Natural killer cell (primary cell): ENCODE results near the gene GADL1. TPM values are rescaled to one million over a fixed set of nuclear protein-coding genes. Genes with fewer than 3 reads are reported as not detected.

Experiments used
- ATAC-seq, 3 donors: fragments of 150-1000 bp in 2 of 3; fragments of 200-7000 bp in 1 of 3; cut with Tn5 transposase; 1 replicate in 1 of 3; 2 replicates in 2 of 3; pipeline ENCODE4 v1.10.0; 2021; ENCODE audit warnings: mild to moderate bottlenecking in 2 of 3, moderate library complexity in 2 of 3
- DNase-seq, 2 donors: peaks; one replicate each; pipeline versions ENCODE4 v3.0.0 to v3.0.0-alpha.2; 2013 to 2021; ENCODE audit warnings: mixed read lengths in 1 of 2
- H3K27ac ChIP-seq: one replicate; pipeline ENCODE4 v1.5.1; 2013; ENCODE audit warnings: mild to moderate bottlenecking, low read length
- H3K27me3 ChIP-seq: one replicate; pipeline ENCODE4 v1.6.1; 2013; ENCODE audit warnings: low read length; ENCODE audit not compliant: control insufficient read depth, insufficient read depth
- H3K36me3 ChIP-seq: one replicate; pipeline ENCODE4 v1.6.1; 2013; ENCODE audit warnings: low read length; ENCODE audit not compliant: control insufficient read depth, insufficient read depth
- H3K4me1 ChIP-seq: one replicate; pipeline ENCODE4 v1.6.1; 2013; ENCODE audit warnings: low read length; ENCODE audit not compliant: control insufficient read depth, insufficient read depth
- H3K4me3 ChIP-seq: one replicate; pipeline ENCODE4 v1.5.1; 2013; ENCODE audit warnings: low read length
- H3K9me3 ChIP-seq: one replicate; pipeline ENCODE4 v1.6.1; 2013; ENCODE audit warnings: low read length; ENCODE audit not compliant: control insufficient read depth, insufficient read depth
- H3K27ac Mint-ChIP-seq, 2 donors: one replicate each; pipeline ENCODE4 v1.8.0; 2022; ENCODE audit warnings: mild to moderate bottlenecking in 2 of 2, mixed read lengths in 2 of 2, moderate library complexity in 1 of 2
- H3K27me3 Mint-ChIP-seq, 2 donors: one replicate each; pipeline ENCODE4 v1.8.0; 2022; ENCODE audit warnings: low read depth in 2 of 2, mixed read lengths in 2 of 2
- H3K36me3 Mint-ChIP-seq: one replicate; pipeline ENCODE4 v1.8.0; 2022; ENCODE audit warnings: mixed read lengths
- H3K4me1 Mint-ChIP-seq, 2 donors: one replicate each; pipeline ENCODE4 v1.8.0; 2022; ENCODE audit warnings: mixed read lengths in 2 of 2
- H3K4me3 Mint-ChIP-seq: one replicate; pipeline ENCODE4 v1.8.0; 2022; ENCODE audit warnings: mild to moderate bottlenecking, moderate library complexity, mixed read lengths
- H3K9me3 Mint-ChIP-seq, 2 donors: one replicate each; pipeline ENCODE4 v1.8.0; 2022; ENCODE audit warnings: mixed read lengths in 2 of 2
- CTCF ChIP-seq: fragments of 200-600 bp; IDR thresholded peaks from one replicate; pipeline ENCODE4 v1.8.0; 2022; ENCODE audit warnings: antibody characterized with exemption
- WGBS: methylation state at CpG from one replicate; pipeline ENCODE4 v1.1.7; 2013; ENCODE audit warnings: missing lambda C conversion rate; ENCODE audit not compliant: insufficient coverage; 5-methylcytosine and 5-hydroxymethylcytosine counted together
- intact Hi-C: fragments of 100-400 bp; cut with micrococcal nuclease; formaldehyde crosslinking; loops from one replicate; pipeline ENCODE4 v1.14.2; 2022
- total RNA-seq, 4 donors: library from RNA; stranded (reverse); fragments of 120-200 nt in 1 of 4; gene quantifications; one replicate each; pipeline versions ENCODE4 v1.2.3 to v1.2.4, GENCODE V29; 2013 to 2022

The GADL1 gene
- total RNA-seq, 3 donors from 2014 or later (not counting 1 experiment from before 2014, with no cell fraction given): not detected

- 87% methylated on average over 4 of the region's 5 CpGs for WGBS
- ATAC-seq (no peak), DNase-seq (no peak)
- intact Hi-C loops: no loop called here
- Mint-ChIP-seq H3K9me3 (peaks cover 0 to 2% of the 10 kb centered on the region in 2 donors), H3K27me3 (peaks cover 3 to 8% of the 10 kb centered on the region in 2 donors), H3K4me3 (no peak overlapping the region), H3K36me3 (no peaks in the 10 kb centered on the region), H3K4me1 (no peaks in the 10 kb centered on the region), H3K27ac (no peak overlapping the region)
- no peak overlapping the region for H3K4me3 ChIP-seq
- no peaks in the 10 kb centered on the region for H3K9me3 ChIP-seq
- H3K27ac ChIP-seq: no peak overlapping the region
- no peak for TF ChIP-seq CTCF
- H3K4me1 ChIP-seq: no peaks in the 10 kb centered on the region
- no peaks in the 10 kb centered on the region for H3K36me3 ChIP-seq
- H3K27me3 ChIP-seq: no peaks in the 10 kb centered on the region
Measured at GRCh38 chr3:30858894-30859389, 35.5 kb downstream of the GADL1 start.

GRCh38 chr3:30855400-30856292 is 38.8 kb downstream of the GADL1 start:
- ATAC-seq: no peak
- no peaks in the 10 kb centered on the region for H3K27me3 ChIP-seq
- H3K9me3 ChIP-seq: no peaks in the 10 kb centered on the region
- WGBS: 76% methylated on average over 6 of the region's 6 CpGs
- H3K27ac ChIP-seq: no peak overlapping the region
- no peaks in the 10 kb centered on the region for H3K36me3 Mint-ChIP-seq
- H3K36me3 ChIP-seq: no peaks in the 10 kb centered on the region
- no peaks in the 10 kb centered on the region for H3K4me1 ChIP-seq
- DNase-seq: no peak
- peaks cover 0 to 2% of the 10 kb centered on the region in 2 donors for H3K9me3 Mint-ChIP-seq
- intact Hi-C loops: no loop called here
- H3K27ac Mint-ChIP-seq: no peak overlapping the region
- H3K4me3 ChIP-seq: no peak overlapping the region
- H3K27me3 Mint-ChIP-seq: no peaks in the 10 kb centered on the region
- H3K4me1 Mint-ChIP-seq: no peaks in the 10 kb centered on the region
- TF ChIP-seq CTCF: no peak
- H3K4me3 Mint-ChIP-seq: no peak overlapping the region

- Mint-ChIP-seq H3K4me1 (no peaks in the 10 kb centered on the region), H3K27me3 (no peaks in the 10 kb centered on the region), H3K27ac (no peak overlapping the region), H3K4me3 (no peak overlapping the region), H3K36me3 (no peaks in the 10 kb centered on the region), H3K9me3 (peaks cover 0 to 2% of the 10 kb centered on the region in 2 donors)
- Histone ChIP-seq H3K4me1 (no peaks in the 10 kb centered on the region), H3K27me3 (no peaks in the 10 kb centered on the region), H3K9me3 (no peaks in the 10 kb centered on the region), H3K4me3 (no peak overlapping the region), H3K27ac (no peak overlapping the region), H3K36me3 (no peaks in the 10 kb centered on the region)
- WGBS: 80% methylated on average over 4 of the region's 4 CpGs
- ATAC-seq (no peak), DNase-seq (no peak)
- TF ChIP-seq CTCF: no peak
- intact Hi-C loops: no loop called here
Measured at GRCh38 chr3:30852833-30853232, 41.6 kb downstream of the GADL1 start.
